NCI-H1694 (cell line): ENCODE measurements around the gene ENPP7.

ENCODE experiments used
- DNase-seq: peaks from one replicate; lab custom pipeline; 2025; lab: John Stamatoyannopoulos, UW

Gene ENPP7

DNA sequence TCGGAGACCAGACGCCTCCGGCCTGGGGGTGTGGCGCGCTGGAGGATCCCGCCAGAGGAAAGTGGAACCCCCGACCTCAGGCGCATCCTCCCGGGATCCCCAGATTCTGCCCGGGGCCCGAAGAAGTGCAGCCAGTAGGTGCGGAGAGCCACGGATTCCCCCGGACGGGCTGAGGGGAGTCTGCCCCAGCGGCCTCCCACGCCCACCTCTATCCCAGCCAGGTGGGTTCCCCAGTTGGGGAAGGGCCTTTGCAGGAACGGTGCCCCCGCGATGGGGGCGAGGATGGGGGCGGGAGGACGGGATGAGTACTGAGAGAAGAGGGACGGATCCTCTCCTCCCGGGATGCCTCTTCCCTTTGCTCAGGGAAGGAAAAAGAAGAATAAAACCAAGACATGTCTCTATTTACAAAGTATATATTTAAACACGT, 61.0 kb downstream of the ENPP7 start:
- no peak for DNase-seq
